MM.1S (cell line): Measurements from ENCODE around the gene SSTR1.

Source experiments
- DNase-seq: peaks from one replicate; pipeline ENCODE4 v3.0.0-alpha.2; 2015
- H2AFZ ChIP-seq: fragments of 300-600 bp; sonication (generic); 2 replicates; pipeline ENCODE4 v1.6.0; 2016; ENCODE audit warnings: antibody characterized with exemption, low read length
- H3F3A ChIP-seq: fragments of 300-600 bp; sonication (generic); 2 replicates; pipeline ENCODE4 v1.6.1; 2016; ENCODE audit warnings: mild to moderate bottlenecking, antibody characterized with exemption, low read length, moderate library complexity, mixed read lengths; ENCODE audit not compliant: insufficient read depth
- H3K27ac ChIP-seq: fragments of 300-600 bp; sonication (generic); 2 replicates; pipeline ENCODE4 v1.5.1; 2016; ENCODE audit warnings: mild to moderate bottlenecking, low read length
- H3K27me3 ChIP-seq: fragments of 300-600 bp; sonication (generic); replicated peaks from 2 replicates; pipeline ENCODE4 v1.6.0; 2016; ENCODE audit warnings: low read length; ENCODE audit not compliant: insufficient read depth
- H3K36me3 ChIP-seq: fragments of 300-600 bp; sonication (generic); replicated peaks from 2 replicates; pipeline ENCODE4 v1.6.1; 2016; ENCODE audit warnings: mild to moderate bottlenecking, low read length, mixed read lengths; ENCODE audit not compliant: insufficient read depth
- H3K4me1 ChIP-seq: fragments of 300-600 bp; sonication (generic); 2 replicates; pipeline ENCODE4 v1.6.1; 2016; ENCODE audit warnings: low read length, mixed read lengths
- H3K4me2 ChIP-seq: fragments of 300-600 bp; sonication (generic); 2 replicates; pipeline ENCODE4 v1.6.0; 2016; ENCODE audit warnings: low read depth, low read length
- H3K4me3 ChIP-seq: fragments of 300-600 bp; sonication (generic); 2 replicates; pipeline ENCODE4 v1.5.1; 2016; ENCODE audit warnings: low read length, mixed read lengths
- H3K79me2 ChIP-seq: fragments of 300-600 bp; sonication (generic); 2 replicates; pipeline ENCODE4 v1.6.1; 2016; ENCODE audit warnings: mixed run types, low read length, mixed read lengths
- H3K9ac ChIP-seq: fragments of 300-600 bp; sonication (generic); 2 replicates; pipeline ENCODE4 v1.6.1; 2016; ENCODE audit warnings: low read length, mixed read lengths
- H3K9me2 ChIP-seq: fragments of 300-600 bp; sonication (generic); replicated peaks from 2 replicates; pipeline ENCODE4 v1.6.1; 2016; ENCODE audit warnings: mild to moderate bottlenecking, low read length, mixed read lengths; ENCODE audit not compliant: insufficient read depth
- H3K9me3 ChIP-seq: fragments of 300-600 bp; sonication (generic); replicated peaks from 2 replicates; pipeline ENCODE4 v1.6.1; 2016; ENCODE audit warnings: mild to moderate bottlenecking, low read length, mixed read lengths; ENCODE audit not compliant: insufficient read depth
- H4K20me1 ChIP-seq: fragments of 300-600 bp; sonication (generic); 2 replicates; pipeline ENCODE4 v1.6.1; 2016; ENCODE audit warnings: mild to moderate bottlenecking, low read length, moderate library complexity, mixed read lengths; ENCODE audit not compliant: insufficient read depth
- EZH2 ChIP-seq: fragments of 300-600 bp; sonication (generic); optimal IDR thresholded peaks from 2 replicates; pipeline ENCODE3; 2017; ENCODE audit warnings: low read depth, mild to moderate bottlenecking, antibody characterized with exemption, low read length, mixed read lengths
- EZH2phosphoT487 ChIP-seq: fragments of 300-600 bp; sonication (generic); IDR thresholded peaks from 2 replicates; pipeline ENCODE4 v1.6.1; 2018; ENCODE audit warnings: antibody characterized with exemption, low read length
- TF ChIP-seq, protein P1 (sequence below): fragments of 300-600 bp; sonication (generic); IDR thresholded peaks from 2 replicates; pipeline ENCODE4 v1.5.1; 2016; ENCODE audit warnings: antibody characterized with exemption, low read length, mixed read lengths

SSTR1 gene

DNA sequence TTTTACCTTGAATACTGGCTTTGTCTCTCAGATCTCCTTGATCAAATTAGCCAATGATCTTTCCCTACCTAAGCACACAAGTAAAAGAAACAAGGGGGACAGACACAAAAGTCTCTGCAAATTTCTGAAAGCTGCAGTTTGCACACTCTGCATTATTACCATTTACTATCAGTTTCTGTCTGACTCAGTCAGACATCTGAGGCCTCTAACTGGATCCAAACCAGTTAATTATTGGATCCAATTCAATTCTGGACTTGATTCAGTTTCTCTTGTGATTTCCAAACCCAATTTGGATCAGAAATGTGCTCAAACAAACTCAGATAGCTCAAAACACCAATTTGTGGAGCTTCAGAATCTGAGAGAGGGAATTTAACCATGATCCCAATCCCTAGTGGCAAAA lies 16.6 kb downstream of the SSTR1 start:
- Histone ChIP-seq H2AFZ (no peak overlapping the region), H3K79me2 (no peaks in the 10 kb centered on the region), H3K9me3 (no peaks in the 10 kb centered on the region), H3K27ac (no peak overlapping the region), H3K27me3 (no peaks in the 10 kb centered on the region), H4K20me1 (no peaks in the 10 kb centered on the region), H3F3A (no peaks in the 10 kb centered on the region), H3K4me1 (no peaks in the 10 kb centered on the region), H3K4me2 (no peak overlapping the region), H3K9me2 (no peaks in the 10 kb centered on the region), H3K36me3 (no peaks in the 10 kb centered on the region), H3K4me3 (no peak overlapping the region), H3K9ac (no peak overlapping the region)
- no peak for TF ChIP-seq EZH2phosphoT487
- TF ChIP-seq EZH2, result no peak
- TF ChIP-seq, protein P1, sequence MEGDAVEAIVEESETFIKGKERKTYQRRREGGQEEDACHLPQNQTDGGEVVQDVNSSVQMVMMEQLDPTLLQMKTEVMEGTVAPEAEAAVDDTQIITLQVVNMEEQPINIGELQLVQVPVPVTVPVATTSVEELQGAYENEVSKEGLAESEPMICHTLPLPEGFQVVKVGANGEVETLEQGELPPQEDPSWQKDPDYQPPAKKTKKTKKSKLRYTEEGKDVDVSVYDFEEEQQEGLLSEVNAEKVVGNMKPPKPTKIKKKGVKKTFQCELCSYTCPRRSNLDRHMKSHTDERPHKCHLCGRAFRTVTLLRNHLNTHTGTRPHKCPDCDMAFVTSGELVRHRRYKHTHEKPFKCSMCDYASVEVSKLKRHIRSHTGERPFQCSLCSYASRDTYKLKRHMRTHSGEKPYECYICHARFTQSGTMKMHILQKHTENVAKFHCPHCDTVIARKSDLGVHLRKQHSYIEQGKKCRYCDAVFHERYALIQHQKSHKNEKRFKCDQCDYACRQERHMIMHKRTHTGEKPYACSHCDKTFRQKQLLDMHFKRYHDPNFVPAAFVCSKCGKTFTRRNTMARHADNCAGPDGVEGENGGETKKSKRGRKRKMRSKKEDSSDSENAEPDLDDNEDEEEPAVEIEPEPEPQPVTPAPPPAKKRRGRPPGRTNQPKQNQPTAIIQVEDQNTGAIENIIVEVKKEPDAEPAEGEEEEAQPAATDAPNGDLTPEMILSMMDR, result no peak
- no peak for DNase-seq

GRCh38 chr14:38225946-38226345 lies 18.2 kb downstream of the SSTR1 start:
- no peak overlapping the region for H3K4me3 ChIP-seq
- H3K9ac ChIP-seq, result no peak overlapping the region
- H3K9me2 ChIP-seq, result no peaks in the 10 kb centered on the region
- no peaks in the 10 kb centered on the region for H3K79me2 ChIP-seq
- H3F3A ChIP-seq, result no peaks in the 10 kb centered on the region
- H2AFZ ChIP-seq, result no peak overlapping the region
- TF ChIP-seq, protein P1, result no peak
- TF ChIP-seq EZH2, result no peak
- no peaks in the 10 kb centered on the region for H3K4me1 ChIP-seq
- H4K20me1 ChIP-seq, result no peaks in the 10 kb centered on the region
- no peak overlapping the region for H3K4me2 ChIP-seq
- no peaks in the 10 kb centered on the region for H3K9me3 ChIP-seq
- no peak overlapping the region for H3K27ac ChIP-seq
- no peaks in the 10 kb centered on the region for H3K36me3 ChIP-seq
- no peaks in the 10 kb centered on the region for H3K27me3 ChIP-seq
- DNase-seq, result no peak

GRCh38 chr14:38226366-38226765 lies 18.7 kb downstream of the SSTR1 start:
- H3K4me2 ChIP-seq, result no peak overlapping the region
- no peak overlapping the region for H3K4me3 ChIP-seq
- no peaks in the 10 kb centered on the region for H4K20me1 ChIP-seq
- H3K9ac ChIP-seq, result no peak overlapping the region
- no peaks in the 10 kb centered on the region for H3K79me2 ChIP-seq
- no peak for DNase-seq
- H3K9me2 ChIP-seq, result no peaks in the 10 kb centered on the region
- no peak overlapping the region for H2AFZ ChIP-seq
- no peaks in the 10 kb centered on the region for H3K9me3 ChIP-seq
- no peaks in the 10 kb centered on the region for H3F3A ChIP-seq
- H3K4me1 ChIP-seq, result no peaks in the 10 kb centered on the region
- TF ChIP-seq EZH2, result no peak
- TF ChIP-seq, protein P1, result no peak
- no peak for TF ChIP-seq EZH2phosphoT487
- no peaks in the 10 kb centered on the region for H3K36me3 ChIP-seq
- no peak overlapping the region for H3K27ac ChIP-seq
- H3K27me3 ChIP-seq, result no peaks in the 10 kb centered on the region
